HG03469 (cell line): Measurements from ENCODE around the gene GADD45GIP1.
"Not testable (repeated sequence)": the region's sequence is repeated elsewhere in the genome, so short reads cannot be mapped to it uniquely, and the experiment has no call there.

ENCODE experiments used
- ATAC-seq: cut with Tn5 transposase; IDR thresholded peaks from one replicate; pipeline ENCODE4 v1.9.1; 2021; ENCODE audit warnings: mild to moderate bottlenecking, moderate library complexity, moderate number of reproducible peaks; ENCODE audit not compliant: unreplicated experiment

Gene GADD45GIP1

DNA sequence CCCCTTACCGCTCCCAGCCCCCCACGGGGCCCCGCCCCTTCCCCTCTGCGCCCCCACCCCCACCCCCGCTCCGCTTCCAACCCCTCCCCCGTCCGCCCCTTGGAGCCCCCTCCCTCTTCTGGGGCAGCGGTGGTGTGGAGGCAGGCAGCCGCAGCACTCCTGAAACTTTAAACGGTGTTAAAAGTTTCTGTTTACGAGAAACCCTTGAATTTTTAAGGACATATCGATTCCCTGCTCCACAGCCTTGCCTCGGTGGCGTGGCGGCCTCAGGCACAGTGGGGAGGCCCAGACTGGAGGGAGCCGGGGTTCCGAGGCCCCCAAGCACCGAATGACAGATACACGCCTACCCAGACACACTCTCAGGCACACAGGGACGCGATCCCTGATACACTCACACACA is 33.4 kb upstream of the GADD45GIP1 start:
- ATAC-seq: no peak

- no peak for ATAC-seq
Measured at GRCh38 chr19:12987781-12988180, 30.8 kb upstream of the GADD45GIP1 start.

GRCh38 chr19:12987190-12987589 is 30.2 kb upstream of the GADD45GIP1 start:
- ATAC-seq: no peak

- ATAC-seq: no peak
Measured at GRCh38 chr19:12986726-12987125, 29.7 kb upstream of the GADD45GIP1 start.

DNA sequence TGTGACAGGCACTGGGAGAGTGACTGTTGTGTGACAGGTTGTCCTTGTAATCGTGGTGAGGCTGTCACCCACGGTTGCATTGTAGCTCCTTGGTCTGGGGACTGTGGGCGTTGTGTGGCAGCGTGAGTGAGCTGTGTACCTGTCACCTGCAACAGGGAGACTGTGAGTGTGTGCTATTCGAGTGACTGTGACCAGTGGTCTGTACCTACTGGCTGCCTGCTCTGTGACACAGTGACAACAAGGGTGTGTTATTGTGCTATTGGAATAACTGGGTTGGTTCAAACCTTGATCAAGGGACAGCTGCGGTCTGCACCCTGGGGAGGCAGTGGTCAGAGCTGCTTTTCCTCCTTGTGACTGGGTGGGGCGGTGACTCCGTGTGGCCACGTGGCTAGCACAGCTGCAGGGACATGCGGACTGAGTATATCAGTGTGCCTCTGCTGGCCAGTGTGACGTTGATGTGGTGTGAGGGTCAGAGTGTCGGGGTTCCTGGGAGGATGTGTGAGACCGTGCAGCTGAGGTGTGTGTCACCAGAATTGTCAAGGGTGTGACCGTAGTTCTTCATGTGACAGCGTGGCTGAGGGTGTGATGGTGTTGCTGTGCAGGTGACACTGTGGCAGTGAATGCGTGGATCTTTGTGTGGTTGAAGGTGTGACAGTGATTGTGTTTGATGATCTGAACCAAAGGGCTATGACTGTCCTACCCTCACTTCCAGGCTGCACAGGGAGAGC is 28.2 kb upstream of the GADD45GIP1 start:
- no peak for ATAC-seq

DNA sequence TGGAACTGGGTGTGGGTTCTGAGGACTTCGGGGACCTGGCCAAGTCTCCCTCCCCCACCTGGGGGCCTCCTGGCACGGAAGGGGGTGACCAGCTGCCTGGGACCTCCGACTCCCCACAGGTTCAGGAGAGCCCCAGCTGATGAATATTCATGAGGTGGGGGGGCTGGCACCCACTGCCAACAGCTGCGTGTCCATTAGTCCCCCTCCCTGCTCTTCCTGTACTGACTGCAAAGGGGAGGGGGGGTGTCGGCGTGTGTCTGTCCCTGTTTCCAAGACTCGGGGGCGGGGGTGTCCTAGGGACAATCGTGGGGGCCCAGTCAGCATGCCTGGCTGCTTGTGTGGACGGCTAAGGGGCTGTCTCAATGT is 27.6 kb upstream of the GADD45GIP1 start:
- no peak for ATAC-seq

- ATAC-seq: no peak
Measured at GRCh38 chr19:12984143-12984627, 27.2 kb upstream of the GADD45GIP1 start.

DNA sequence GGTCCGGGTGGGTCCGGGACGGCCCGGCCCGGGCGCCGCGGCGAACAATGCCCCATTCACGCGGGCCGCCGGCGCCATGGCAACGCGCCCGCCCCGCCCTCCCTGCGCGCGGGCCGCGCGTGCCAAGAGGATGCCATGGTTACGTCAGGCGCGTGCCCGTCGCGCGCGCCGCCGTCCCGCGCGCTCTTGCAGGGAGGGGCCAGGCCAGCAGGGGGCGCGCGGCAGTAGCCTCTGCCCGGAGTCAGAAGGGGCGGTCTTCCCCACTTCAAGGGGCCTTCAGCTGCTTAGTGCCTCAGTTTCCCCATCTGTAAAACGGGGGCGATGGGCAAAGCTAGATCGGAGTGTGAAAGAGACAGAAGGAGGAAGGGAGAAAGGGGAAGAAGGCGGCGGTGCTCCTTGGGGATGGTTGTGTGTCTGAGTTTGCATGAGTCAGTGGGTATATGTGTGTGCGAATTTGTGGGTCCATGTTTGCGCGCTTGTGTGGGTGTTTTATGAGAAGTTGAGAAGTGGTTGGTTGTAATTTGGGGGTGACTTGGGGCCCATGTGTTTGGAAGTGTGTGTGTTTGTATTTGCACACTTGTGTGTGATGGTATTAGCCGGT is 26.6 kb upstream of the GADD45GIP1 start:
- no peak for ATAC-seq

DNA sequence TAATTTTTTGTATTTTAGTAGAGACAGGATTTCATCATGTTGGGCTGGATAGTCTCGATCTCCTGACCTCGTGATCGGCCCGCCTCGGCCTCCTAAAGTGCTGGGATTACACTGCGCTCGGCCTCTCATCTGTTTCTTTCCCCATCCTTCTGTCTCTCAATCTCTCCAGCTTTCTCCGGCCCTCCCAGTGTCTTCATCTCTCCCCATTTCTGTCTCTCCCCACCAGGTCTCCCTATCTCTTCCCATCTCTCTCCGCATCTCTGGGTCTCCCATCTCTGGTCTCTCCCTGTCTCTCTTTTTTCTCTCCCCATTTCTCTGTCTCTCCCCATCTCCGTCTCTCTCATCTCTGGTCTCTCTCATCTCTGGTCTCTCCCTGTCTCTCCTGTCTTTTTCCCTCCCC is 26.1 kb upstream of the GADD45GIP1 start:
- no peak for ATAC-seq

GRCh38 chr19:12982648-12983047 is 25.6 kb upstream of the GADD45GIP1 start:
- no peak for ATAC-seq

DNA sequence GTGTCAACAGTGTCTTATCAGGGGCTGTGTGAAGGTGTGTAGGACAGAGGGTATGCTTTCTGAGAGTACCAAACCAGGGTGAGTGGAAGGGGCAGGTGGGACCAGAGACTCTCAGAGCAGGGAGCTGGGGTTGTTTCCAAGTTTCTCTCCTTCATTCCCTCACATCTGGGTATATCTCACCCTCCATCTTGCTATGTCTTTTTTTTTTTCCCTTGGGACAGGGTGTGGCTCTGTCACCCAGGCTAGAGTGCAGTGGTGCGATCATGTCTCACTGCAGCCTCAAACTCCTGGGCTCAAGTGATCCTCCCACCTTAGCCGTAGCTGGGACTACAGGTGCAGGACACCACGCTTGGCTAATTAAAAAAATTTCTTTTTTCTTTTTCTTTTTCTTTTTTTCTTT is 23.0 kb upstream of the GADD45GIP1 start:
- no peak for ATAC-seq

- not testable (repeated sequence) for ATAC-seq
Measured at GRCh38 chr19:12976109-12976508, 19.1 kb upstream of the GADD45GIP1 start.

DNA sequence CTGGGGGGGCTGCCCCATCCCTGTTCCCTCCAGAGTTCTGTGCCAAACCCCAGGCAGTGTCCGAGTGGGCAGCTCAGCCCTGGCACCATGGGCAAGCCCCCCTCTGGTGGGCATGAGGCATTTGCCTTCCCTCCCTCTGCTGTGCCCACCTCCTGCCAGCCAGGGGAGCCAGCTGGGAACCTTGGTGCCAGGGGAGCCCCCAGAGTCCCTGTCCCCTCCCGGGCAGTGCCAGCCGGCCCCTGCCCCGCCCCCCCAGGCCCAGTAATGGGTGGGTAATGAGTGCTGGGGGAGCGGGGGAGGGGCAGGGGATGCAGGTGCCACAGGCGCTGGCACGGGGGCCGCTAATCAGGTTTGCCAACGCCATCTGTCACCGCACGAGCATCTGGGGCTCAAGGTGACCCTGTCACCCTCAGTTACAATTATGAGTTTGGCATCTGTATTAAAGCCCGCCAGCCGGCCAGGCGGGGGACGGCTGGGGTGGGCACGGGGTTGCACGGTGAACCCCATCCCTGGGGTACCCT is 18.3 kb upstream of the GADD45GIP1 start:
- no peak for ATAC-seq

GRCh38 chr19:12974301-12975220 is 17.5 kb upstream of the GADD45GIP1 start:
- no peak for ATAC-seq

GRCh38 chr19:12973236-12973635 is 16.2 kb upstream of the GADD45GIP1 start:
- no peak for ATAC-seq

- ATAC-seq: no peak
Measured at GRCh38 chr19:12970070-12970820, 13.2 kb upstream of the GADD45GIP1 start.

GRCh38 chr19:12969292-12969988 is 12.4 kb upstream of the GADD45GIP1 start, which contains the start of gene DAND5:
TSS of gene DAND5 (plus strand) at chr19:12969576. CDS start at chr19:12969661, 85 bp downstream.
- ATAC-seq: no peak

GRCh38 chr19:12967907-12968306 is 10.9 kb upstream of the GADD45GIP1 start:
- no peak for ATAC-seq

DNA sequence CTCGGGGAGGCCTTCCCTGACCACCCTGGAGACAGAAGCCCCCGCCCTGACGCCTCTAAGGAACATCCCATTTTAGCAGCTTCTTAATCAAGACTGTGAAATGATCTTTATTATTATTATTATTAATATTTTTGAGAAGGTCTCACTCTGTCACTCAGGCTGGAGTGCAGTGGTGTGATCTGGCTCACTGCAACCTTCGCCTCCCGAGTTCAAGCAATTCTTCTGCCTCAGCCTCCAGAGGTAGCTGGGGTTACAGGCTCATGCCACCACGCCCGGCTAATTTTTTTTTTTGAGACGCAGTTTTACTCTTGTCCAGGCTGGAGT is 8.8 kb upstream of the GADD45GIP1 start:
- ATAC-seq: no peak
